ENCODE results near the gene CFAP221.

- no peak for TF ChIP-seq CTCF (IDR thresholded peaks at IDR 0.05)
- TF ChIP-seq EP300 (IDR thresholded peaks at IDR 0.05) = no peak
- no peak for TF ChIP-seq POLR2A (IDR thresholded peaks at IDR 0.05)
- no peak for TF ChIP-seq POLR2AphosphoS5 (IDR thresholded peaks at IDR 0.05)
These were observed 6.1 kb downstream of the CFAP221 start for GRCh38 chr2:119550346-119550745.

All from gastroesophageal sphincter (tissue), 3 donors.